ENCODE data around the gene SRPK2.

DNA sequence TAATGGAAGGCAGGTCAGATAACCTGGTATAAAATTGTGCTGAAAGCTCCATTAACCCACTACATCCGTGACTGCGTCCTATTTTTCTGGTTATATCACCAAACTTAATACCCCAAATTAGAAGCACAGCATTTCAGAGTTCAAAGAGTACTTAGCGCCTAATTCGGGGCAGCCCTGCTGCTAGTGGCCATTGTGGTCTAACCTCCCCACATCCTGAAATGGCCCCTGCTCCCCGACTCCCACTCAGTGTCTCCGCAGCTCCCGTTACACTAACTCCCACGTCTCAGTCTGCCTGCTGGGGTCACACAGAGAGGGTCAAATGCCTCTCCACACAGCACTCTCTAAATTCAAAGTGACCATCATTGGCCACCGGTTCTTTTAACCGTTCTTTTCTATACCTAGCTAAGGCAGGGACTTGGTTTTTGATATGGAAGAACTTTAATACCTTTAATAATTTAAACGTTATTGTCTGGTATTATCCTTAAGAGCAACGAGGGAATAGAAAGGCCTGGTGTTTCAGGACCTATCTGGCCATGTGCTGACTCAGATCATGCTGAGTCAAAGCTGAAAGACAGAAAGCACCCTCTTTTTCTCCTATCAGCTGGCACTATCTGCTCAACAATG lies 257.6 kb downstream of the SRPK2 start:
- TF ChIP-seq CTCF (IDR thresholded peaks at IDR 0.05) = no peak
- TF ChIP-seq EZH2 (IDR thresholded peaks at IDR 0.05; ENCODE audit: borderline replicate concordance, insufficient read depth, low read depth, low read length, poor library complexity, severe bottlenecking) = no peak
